NT2/D1 (cell line): ENCODE measurements around the gene CYP2B6.
"Not testable (repeated sequence)": the region's sequence is repeated elsewhere in the genome, so short reads cannot be mapped to it uniquely, and the experiment has no call there.

Experiments used
- DNase-seq: peaks from one replicate; pipeline ENCODE4 v3.0.0-alpha.2; 2011; ENCODE audit warnings: low read depth, low spot score
- H3K27me3 ChIP-seq: 2 replicates; pipeline ENCODE4 v1.6.0; 2011; ENCODE audit warnings: mild to moderate bottlenecking; ENCODE audit not compliant: insufficient read length, insufficient read depth
- H3K36me3 ChIP-seq: 2 replicates; pipeline ENCODE4 v1.6.1; 2011; ENCODE audit warnings: mild to moderate bottlenecking, low read length, mixed read lengths; ENCODE audit not compliant: insufficient read depth, insufficient read length
- H3K4me1 ChIP-seq: 2 replicates; pipeline ENCODE4 v1.5.1; 2011; ENCODE audit not compliant: insufficient read depth, insufficient read length
- H3K4me3 ChIP-seq: 2 replicates; pipeline ENCODE4 v1.5.1; 2011; ENCODE audit warnings: low read depth; ENCODE audit not compliant: insufficient read length
- H3K9ac ChIP-seq: 2 replicates; pipeline ENCODE4 v1.6.0; 2011; ENCODE audit warnings: low read depth; ENCODE audit not compliant: insufficient read length
- H3K9me3 ChIP-seq: 2 replicates; pipeline ENCODE4 v1.5.1; 2011; ENCODE audit warnings: mild to moderate bottlenecking, low read length; ENCODE audit not compliant: insufficient read depth
- SUZ12 ChIP-seq: IDR thresholded peaks from 2 replicates; pipeline ENCODE4 v1.6.1; 2011; ENCODE audit not compliant: insufficient read length, insufficient read depth; ENCODE audit errors: extremely low read depth
- YY1 ChIP-seq: IDR thresholded peaks from 2 replicates; pipeline ENCODE4 v1.6.1; 2011; ENCODE audit not compliant: insufficient read length, insufficient read depth
- ZNF274 ChIP-seq: IDR thresholded peaks from 2 replicates; pipeline ENCODE4 v1.6.1; 2011; ENCODE audit warnings: mild to moderate bottlenecking, low read depth, low read length

CYP2B6 gene

DNA sequence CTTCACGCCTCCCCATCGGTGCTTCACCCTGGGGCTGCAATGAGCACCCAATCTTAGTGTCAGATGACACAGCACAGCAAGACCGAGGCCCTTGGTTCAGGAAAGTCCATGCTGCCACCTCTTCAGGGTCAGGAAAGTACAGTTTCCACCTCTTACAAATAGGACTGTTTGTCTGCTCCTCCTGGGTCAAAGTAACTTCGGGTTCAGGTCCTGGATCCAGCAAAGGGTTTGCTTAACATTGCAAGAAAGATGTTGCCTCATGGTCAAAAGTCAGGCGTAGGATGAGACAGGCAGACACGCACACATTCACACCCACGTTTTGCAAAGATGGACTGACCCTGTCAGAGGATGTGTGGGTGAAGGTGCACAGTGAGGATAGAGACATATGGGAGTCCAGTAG lies 1.6 kb upstream of the CYP2B6 start:
- H3K27me3 ChIP-seq = no peaks in the 10 kb centered on the region
- H3K36me3 ChIP-seq = no peaks in the 10 kb centered on the region
- H3K9me3 ChIP-seq = no peaks in the 10 kb centered on the region
- no peak overlapping the region for H3K9ac ChIP-seq
- TF ChIP-seq SUZ12 = no peak
- TF ChIP-seq ZNF274 = no peak
- TF ChIP-seq YY1 = no peak
- no peaks in the 10 kb centered on the region for H3K4me1 ChIP-seq
- H3K4me3 ChIP-seq = no peak overlapping the region
- no peak for DNase-seq

DNA sequence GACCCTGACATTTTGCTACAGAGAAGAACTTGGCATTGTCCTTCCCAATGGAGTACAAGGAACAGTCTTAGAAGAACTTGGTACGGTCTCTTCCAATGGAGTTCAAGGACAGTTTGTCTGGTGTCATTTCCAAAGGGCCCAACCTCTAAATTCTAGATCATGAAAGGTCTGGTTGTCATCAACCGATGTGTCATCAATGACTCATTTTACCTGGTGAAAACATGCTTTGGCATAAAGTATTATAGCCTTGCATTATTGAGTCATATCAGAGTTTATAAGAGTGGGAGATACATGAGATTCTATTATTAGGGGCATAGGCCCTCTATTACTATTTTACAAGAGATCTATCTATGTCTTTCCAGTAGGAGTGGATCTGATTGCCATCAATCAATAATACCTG lies 4.3 kb downstream of the CYP2B6 start:
- no peak for DNase-seq
- no peaks in the 10 kb centered on the region; the same call in 1 of the 2 replicates for H3K9me3 ChIP-seq
- no peaks in the 10 kb centered on the region for H3K27me3 ChIP-seq
- TF ChIP-seq SUZ12 (no peak), ZNF274 (no peak), YY1 (no peak)
- no peaks in the 10 kb centered on the region for H3K36me3 ChIP-seq
- no peaks in the 10 kb centered on the region for H3K4me1 ChIP-seq
- no peak overlapping the region for H3K4me3 ChIP-seq
- no peak overlapping the region for H3K9ac ChIP-seq

DNA sequence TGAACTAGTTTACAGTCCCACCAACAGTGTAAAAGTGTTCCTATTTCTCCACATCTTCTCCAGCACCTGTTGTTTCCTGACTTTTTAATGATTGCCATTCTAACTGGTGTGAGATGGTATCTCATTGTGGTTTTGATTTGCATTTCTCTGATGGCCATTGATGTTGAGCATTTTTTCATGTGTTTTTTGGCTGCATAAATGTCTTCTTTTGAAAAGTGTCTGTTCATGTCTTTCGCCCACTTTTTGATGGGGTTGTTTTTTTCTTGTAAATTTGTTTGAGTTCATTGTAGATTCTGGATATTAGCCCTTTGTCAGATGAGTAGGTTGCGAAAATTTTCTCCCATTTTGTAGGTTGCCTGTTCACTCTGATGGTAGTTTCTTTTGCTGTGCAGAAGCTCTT lies 7.9 kb downstream of the CYP2B6 start:
- H3K9me3 ChIP-seq, H3K36me3 ChIP-seq, H3K27me3 ChIP-seq, DNase-seq, H3K4me3 ChIP-seq, H3K4me1 ChIP-seq, H3K9ac ChIP-seq: not testable (repeated sequence)

DNA sequence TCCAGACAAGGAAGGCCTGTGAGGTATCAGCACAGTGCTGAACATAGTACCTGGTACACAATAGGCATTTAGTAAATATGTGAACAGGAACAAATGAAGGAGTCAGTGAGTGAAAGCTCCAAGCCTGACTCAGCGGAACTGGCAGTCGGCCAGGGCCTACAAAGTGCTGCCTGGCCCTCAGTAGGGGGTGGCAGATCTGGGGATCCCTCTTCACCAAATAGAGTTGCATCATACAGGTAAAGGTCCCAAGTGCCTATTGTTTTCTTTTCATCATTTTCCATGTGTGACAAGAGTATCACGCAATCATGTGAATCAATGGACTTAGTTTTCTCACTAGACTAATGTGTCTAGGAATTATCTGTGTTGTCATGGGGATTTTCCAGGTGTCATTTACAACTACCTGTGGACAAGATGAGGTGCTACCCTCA lies 9.2 kb downstream of the CYP2B6 start:
- no peak for TF ChIP-seq ZNF274
- TF ChIP-seq SUZ12 = no peak
- TF ChIP-seq YY1 = no peak
- Histone ChIP-seq H3K36me3 (no peaks in the 10 kb centered on the region), H3K9ac (no peak overlapping the region), H3K4me3 (no peak overlapping the region), H3K27me3 (no peaks in the 10 kb centered on the region), H3K9me3 (no peaks in the 10 kb centered on the region; the same call in 1 of the 2 replicates), H3K4me1 (no peaks in the 10 kb centered on the region)
- DNase-seq = no peak

DNA sequence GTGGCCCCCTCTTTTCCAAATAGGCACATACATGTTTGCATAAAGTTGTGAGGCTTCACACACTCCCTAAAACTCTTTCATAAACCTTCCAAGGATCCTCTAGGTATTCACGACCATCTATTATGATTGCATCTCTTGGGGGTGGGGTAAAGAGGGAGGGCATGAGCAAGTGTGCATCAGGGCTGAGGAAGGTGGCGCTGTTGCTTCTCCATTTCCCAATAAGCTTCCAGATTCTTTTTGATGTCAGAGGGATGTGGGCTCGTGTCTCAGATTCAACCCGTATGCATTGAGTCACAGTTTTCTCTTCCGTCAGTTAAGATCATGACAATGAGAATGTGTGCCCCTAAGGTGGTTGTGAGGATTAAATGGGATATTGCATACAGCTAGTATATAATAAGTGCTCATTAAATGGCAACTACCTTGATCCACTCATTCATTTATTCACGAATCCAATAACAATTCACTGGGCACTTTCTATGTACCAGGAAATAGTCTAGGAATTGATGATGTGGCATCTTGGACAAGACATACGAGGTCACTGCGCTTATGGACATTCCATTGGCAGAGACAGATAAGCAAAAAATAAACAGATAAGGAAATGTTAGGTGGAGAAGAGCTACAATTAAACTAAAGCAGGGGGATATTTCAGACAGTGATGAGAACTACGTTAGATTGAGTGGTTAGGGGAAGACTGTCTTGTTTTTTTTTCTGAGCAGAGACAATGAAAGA lies 10.3 kb downstream of the CYP2B6 start:
- no peak for DNase-seq

DNA sequence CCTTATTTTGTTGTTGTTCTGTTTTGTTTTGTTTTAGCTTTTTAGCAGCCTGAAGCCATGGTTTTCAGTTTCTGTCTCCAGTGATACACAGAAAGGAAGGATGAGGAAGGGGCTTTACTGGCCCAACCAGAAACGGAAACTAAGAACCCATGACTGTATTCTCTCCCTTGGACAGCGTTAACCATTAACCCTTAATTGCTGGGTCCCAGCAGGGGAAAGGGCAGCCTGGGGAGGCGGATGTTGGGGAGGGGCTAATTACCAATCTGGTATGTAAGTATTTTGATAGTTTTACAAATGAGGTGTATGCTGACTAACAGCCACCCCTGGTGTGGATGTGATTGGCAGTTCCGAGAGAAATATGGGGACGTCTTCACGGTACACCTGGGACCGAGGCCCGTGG lies 12.6 kb downstream of the CYP2B6 start:
- not testable (repeated sequence) for H3K4me3 ChIP-seq, H3K27me3 ChIP-seq, DNase-seq, H3K4me1 ChIP-seq, H3K9me3 ChIP-seq, H3K9ac ChIP-seq, H3K36me3 ChIP-seq

More for the DNA sequence above, 10.3 kb downstream of the CYP2B6 start:
- Histone ChIP-seq H3K9me3 (no peaks in the 10 kb centered on the region; the same call in 1 of the 2 replicates), H3K9ac (no peak overlapping the region), H3K27me3 (no peaks in the 10 kb centered on the region), H3K4me3 (no peak overlapping the region), H3K4me1 (no peaks in the 10 kb centered on the region), H3K36me3 (no peaks in the 10 kb centered on the region)
- TF ChIP-seq SUZ12 (no peak), ZNF274 (no peak), YY1 (no peak)

DNA sequence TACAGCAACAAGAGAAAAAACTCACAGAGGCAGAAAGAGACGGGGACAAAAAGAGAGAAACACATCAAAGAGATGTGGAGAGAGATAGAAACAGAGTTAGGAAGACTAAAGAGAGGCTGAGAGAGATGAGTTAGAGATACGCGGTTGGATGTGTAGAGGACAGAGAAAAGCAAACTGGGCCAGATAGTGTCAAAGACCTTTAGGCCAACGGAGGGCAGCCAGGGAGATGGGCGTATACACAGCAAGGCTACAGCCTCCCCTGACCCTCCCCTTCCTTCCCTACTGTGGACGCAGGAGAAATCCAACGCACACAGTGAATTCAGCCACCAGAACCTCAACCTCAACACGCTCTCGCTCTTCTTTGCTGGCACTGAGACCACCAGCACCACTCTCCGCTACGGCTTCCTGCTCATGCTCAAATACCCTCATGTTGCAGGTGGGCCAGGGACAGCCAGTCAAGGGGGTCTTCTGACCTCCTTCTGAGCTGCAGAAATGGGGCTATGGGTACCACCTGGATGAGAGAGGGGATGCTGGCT lies 18.7 kb downstream of the CYP2B6 start:
- Histone ChIP-seq H3K4me3 (no peak overlapping the region), H3K9ac (no peak overlapping the region), H3K27me3 (no peaks in the 10 kb centered on the region), H3K9me3 (peaks cover 7% of the 10 kb centered on the region), H3K36me3 (no peaks in the 10 kb centered on the region), H3K4me1 (no peaks in the 10 kb centered on the region)
- DNase-seq = no peak
- no peak for TF ChIP-seq YY1
- no peak for TF ChIP-seq ZNF274
- TF ChIP-seq SUZ12 = no peak

DNA sequence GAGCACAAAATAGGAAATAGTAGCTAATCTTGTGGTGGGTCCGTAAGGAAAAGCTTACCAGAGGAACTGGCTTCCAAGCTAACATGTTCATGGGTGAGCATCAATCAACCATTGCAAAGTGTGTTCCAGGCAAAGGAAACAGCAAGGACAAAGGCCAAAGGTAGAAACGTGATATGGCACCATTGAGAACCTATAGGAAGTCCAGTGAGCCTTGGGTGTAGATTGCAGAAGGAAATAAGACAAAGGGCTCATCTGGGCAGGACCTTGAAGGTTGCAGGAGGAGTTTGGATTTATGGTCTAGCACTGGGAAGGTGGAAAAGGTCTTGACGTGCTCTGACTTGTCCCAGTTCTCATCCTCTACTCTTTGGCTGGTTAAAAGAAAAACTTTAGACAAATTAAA lies 22.3 kb downstream of the CYP2B6 start:
- H3K4me1 ChIP-seq = no peaks in the 10 kb centered on the region
- H3K9ac ChIP-seq = no peak overlapping the region
- no peaks in the 10 kb centered on the region for H3K27me3 ChIP-seq
- DNase-seq = no peak
- peaks cover 7% of the 10 kb centered on the region for H3K9me3 ChIP-seq
- no peak for TF ChIP-seq ZNF274
- no peak for TF ChIP-seq YY1
- no peaks in the 10 kb centered on the region for H3K36me3 ChIP-seq
- no peak overlapping the region for H3K4me3 ChIP-seq
